Caco-2 (cell line): Measurements from ENCODE around the gene ATE1. TPM values are rescaled to one million over a fixed set of nuclear protein-coding genes. Genes with fewer than 3 reads are reported as not detected.

Experiments used
- BruUV-seq: library from RNA; stranded (reverse); fragments of 400-500 nt; replicated peaks from 2 replicates; lab custom pipeline; 2021; lab: Mats Ljungman, UMichigan
- CTCF ChIA-PET: fragments of 300-600 bp; sonication (Branson Sonifier 250); formaldehyde crosslinking; loops from one replicate; lab custom pipeline; 2022; ENCODE audit warnings: antibody characterized with exemption; lab: Charles Lee
- POLR2A ChIA-PET: fragments of 300-600 bp; sonication (Branson Sonifier 250); formaldehyde crosslinking; loops from one replicate; lab custom pipeline; 2022; ENCODE audit warnings: antibody characterized with exemption; lab: Charles Lee
- DNase-seq, 2 experiments: peaks; one replicate each; pipeline versions ENCODE4 v3.0.0 to v3.0.0-alpha.2; 2020 to 2022
- H3K27me3 ChIP-seq: replicated peaks from 2 replicates; pipeline ENCODE4 v1.6.0; 2011; ENCODE audit warnings: low read length; ENCODE audit not compliant: control insufficient read depth, insufficient read depth
- H3K36me3 ChIP-seq: 2 replicates; pipeline ENCODE4 v1.5.1; 2011; ENCODE audit warnings: low read length; ENCODE audit not compliant: control insufficient read depth, insufficient read depth
- H3K4me1 ChIP-seq: fragments of 250-450 bp; sonication (Bioruptor Pico); 2 replicates; pipeline ENCODE4 v1.5.1; 2020; ENCODE audit warnings: mild to moderate bottlenecking
- H3K4me3 ChIP-seq: 2 replicates; pipeline ENCODE4 v1.5.1; 2011; ENCODE audit warnings: low read depth, mild to moderate bottlenecking, control low read depth, low read length
- H3K9me3 ChIP-seq: fragments of 250-450 bp; sonication (Bioruptor Pico); 2 replicates; pipeline ENCODE4 v1.5.1; 2020; ENCODE audit warnings: mild to moderate bottlenecking, moderate library complexity
- H3K27ac Mint-ChIP-seq: one replicate; pipeline ENCODE4 v1.8.0; 2022; ENCODE audit warnings: mixed read lengths; ENCODE audit not compliant: unreplicated experiment
- H3K27me3 Mint-ChIP-seq: one replicate; pipeline ENCODE4 v1.8.0; 2022; ENCODE audit warnings: mixed read lengths; ENCODE audit not compliant: insufficient read depth, unreplicated experiment
- H3K36me3 Mint-ChIP-seq: one replicate; pipeline ENCODE4 v1.8.0; 2022; ENCODE audit warnings: mild to moderate bottlenecking, mixed read lengths; ENCODE audit not compliant: insufficient read depth, unreplicated experiment
- H3K4me1 Mint-ChIP-seq: one replicate; pipeline ENCODE4 v1.8.0; 2022; ENCODE audit warnings: low read depth, mixed read lengths; ENCODE audit not compliant: unreplicated experiment
- H3K4me3 Mint-ChIP-seq: one replicate; pipeline ENCODE4 v1.8.0; 2022; ENCODE audit warnings: mild to moderate bottlenecking, moderate library complexity, mixed read lengths; ENCODE audit not compliant: unreplicated experiment
- H3K9me3 Mint-ChIP-seq: one replicate; pipeline ENCODE4 v1.8.0; 2022; ENCODE audit warnings: mixed read lengths; ENCODE audit not compliant: unreplicated experiment
- CTCF ChIP-seq, 2 experiments: fragments of 200-600 bp in 1 of 2; IDR thresholded peaks; 1 replicate in 1 of 2; 2 replicates in 1 of 2; pipeline versions ENCODE4 v1.5.1 to v1.8.0; 2011 to 2022; ENCODE audit warnings: antibody characterized with exemption in 1 of 2, control low read depth in 1 of 2, inconsistent platforms in 1 of 2, low read depth in 1 of 2, low read length in 1 of 2, mild to moderate bottlenecking in 1 of 2, moderate library complexity in 1 of 2; ENCODE audit not compliant: insufficient read depth in 1 of 2, severe bottlenecking in 1 of 2, unreplicated experiment in 1 of 2
- intact Hi-C: fragments of 100-400 bp; cut with micrococcal nuclease; formaldehyde crosslinking; loops from one replicate; pipeline ENCODE4 v1.10.0; 2022; ENCODE audit not compliant: unreplicated experiment
- total RNA-seq: library from RNA; stranded (reverse); gene quantifications from 2 replicates; pipeline ENCODE4 v1.2.3, GENCODE V29; 2022

The ATE1 gene
- total RNA-seq, 1 experiment from 2014 or later = 75.2 TPM

DNA sequence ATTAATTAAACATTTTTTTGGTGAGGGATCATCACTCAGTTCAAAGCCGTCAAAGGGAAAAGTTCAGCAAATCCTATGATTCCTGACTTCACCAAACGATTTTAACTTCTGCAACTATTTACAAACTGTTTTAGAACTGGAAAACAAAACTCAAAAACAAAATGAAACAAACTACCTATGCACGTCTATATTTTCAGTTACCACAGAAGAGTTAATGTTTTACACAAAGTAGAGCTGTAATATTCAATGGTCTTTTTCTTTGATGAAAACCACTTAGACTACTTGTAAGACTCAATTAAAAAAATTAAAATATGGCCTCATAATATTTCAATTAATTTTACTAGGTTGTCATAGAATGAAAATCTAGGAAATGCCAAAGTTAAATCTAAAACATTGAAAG, 131.5 kb downstream of the ATE1 start:
- ChIA-PET POLR2A (no interaction called here), CTCF (no interaction called here)
- intact Hi-C loops = no loop called here

GRCh38 chr10:121792198-121792597, 135.6 kb downstream of the ATE1 start:
- H3K9me3 Mint-ChIP-seq = no peaks in the 10 kb centered on the region
- POLR2A ChIA-PET = no interaction called here
- Histone ChIP-seq H3K27me3 (no peaks in the 10 kb centered on the region), H3K4me3 (no peak overlapping the region), H3K9me3 (no peaks in the 10 kb centered on the region), H3K4me1 (no peaks in the 10 kb centered on the region), H3K36me3 (peaks cover 2% of the 10 kb centered on the region)
- no peak overlapping the region for H3K4me3 Mint-ChIP-seq
- TF ChIP-seq CTCF (IDR thresholded peaks at IDR 0.05; ENCODE audit: insufficient read depth in 1 of 2, low read depth in 1 of 2, low read length in 1 of 2, severe bottlenecking in 1 of 2, unreplicated experiment in 1 of 2) = no peak
- DNase-seq = no peak
- no TSS peak for BruUV-seq
- CTCF ChIA-PET = no interaction called here
- H3K36me3 Mint-ChIP-seq = peaks cover 22% of the 10 kb centered on the region
- peaks cover 13% of the 10 kb centered on the region for H3K4me1 Mint-ChIP-seq
- H3K27ac Mint-ChIP-seq = peak overlapping the region; percentile 13
- H3K27me3 Mint-ChIP-seq = no peaks in the 10 kb centered on the region
- intact Hi-C loops = no loop called here

More for the DNA sequence above, 131.5 kb downstream of the ATE1 start:
- H3K27ac Mint-ChIP-seq = no peak overlapping the region
- H3K4me3 ChIP-seq = no peak overlapping the region
- no TSS peak for BruUV-seq
- peaks cover 16% of the 10 kb centered on the region for H3K36me3 Mint-ChIP-seq
- no peak for DNase-seq
- H3K27me3 Mint-ChIP-seq = no peaks in the 10 kb centered on the region
- no peaks in the 10 kb centered on the region for H3K4me1 Mint-ChIP-seq
- H3K4me3 Mint-ChIP-seq = no peak overlapping the region
- no peaks in the 10 kb centered on the region for H3K9me3 ChIP-seq
- H3K9me3 Mint-ChIP-seq = no peaks in the 10 kb centered on the region
- TF ChIP-seq CTCF (IDR thresholded peaks at IDR 0.05; ENCODE audit: insufficient read depth in 1 of 2, low read depth in 1 of 2, low read length in 1 of 2, severe bottlenecking in 1 of 2, unreplicated experiment in 1 of 2) = no peak
- H3K27me3 ChIP-seq = no peaks in the 10 kb centered on the region
- no peaks in the 10 kb centered on the region for H3K4me1 ChIP-seq
- peaks cover 2% of the 10 kb centered on the region for H3K36me3 ChIP-seq

DNA sequence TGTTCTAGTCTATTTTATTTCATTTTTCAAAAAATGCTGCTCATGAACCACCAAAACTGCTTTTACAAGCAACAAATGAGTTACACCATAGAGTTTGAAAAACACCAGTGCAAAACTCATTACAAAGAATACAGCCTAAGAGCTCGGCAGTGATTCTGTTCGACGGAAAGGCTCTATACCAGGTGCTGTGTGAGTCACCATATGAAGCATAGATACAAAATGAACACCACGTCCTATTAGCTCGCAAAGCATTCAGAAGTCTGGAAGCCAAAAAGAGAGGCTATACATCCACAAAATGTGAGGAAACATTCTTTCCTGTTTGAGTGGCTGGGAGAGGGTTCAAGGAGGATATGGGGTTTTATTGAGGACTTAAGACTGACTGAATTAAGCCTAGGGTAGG, 136.1 kb downstream of the ATE1 start:
- Histone ChIP-seq H3K9me3 (no peaks in the 10 kb centered on the region), H3K4me1 (no peaks in the 10 kb centered on the region), H3K27me3 (no peaks in the 10 kb centered on the region), H3K4me3 (no peak overlapping the region), H3K36me3 (peaks cover 2% of the 10 kb centered on the region)
- POLR2A ChIA-PET = no interaction called here
- Mint-ChIP-seq H3K36me3 (peaks cover 22% of the 10 kb centered on the region), H3K27me3 (no peaks in the 10 kb centered on the region), H3K9me3 (no peaks in the 10 kb centered on the region), H3K4me3 (no peak overlapping the region), H3K27ac (peak overlapping the region; percentile 13), H3K4me1 (peaks cover 13% of the 10 kb centered on the region)
- no peak for DNase-seq
- CTCF ChIA-PET = no interaction called here
- intact Hi-C loops = no loop called here
- no TSS peak for BruUV-seq
- TF ChIP-seq CTCF (IDR thresholded peaks at IDR 0.05; ENCODE audit: insufficient read depth in 1 of 2, low read depth in 1 of 2, low read length in 1 of 2, severe bottlenecking in 1 of 2, unreplicated experiment in 1 of 2) = no peak
